Measurements from ENCODE around the gene GLRA2. TPM values are rescaled to one million over a fixed set of nuclear protein-coding genes. Genes with fewer than 3 reads are reported as not detected.

GLRA2 gene
- total and polyA plus RNA-seq, 2 donors (not counting 1 experiment from before 2014, with no cell fraction given) = not detected

DNA sequence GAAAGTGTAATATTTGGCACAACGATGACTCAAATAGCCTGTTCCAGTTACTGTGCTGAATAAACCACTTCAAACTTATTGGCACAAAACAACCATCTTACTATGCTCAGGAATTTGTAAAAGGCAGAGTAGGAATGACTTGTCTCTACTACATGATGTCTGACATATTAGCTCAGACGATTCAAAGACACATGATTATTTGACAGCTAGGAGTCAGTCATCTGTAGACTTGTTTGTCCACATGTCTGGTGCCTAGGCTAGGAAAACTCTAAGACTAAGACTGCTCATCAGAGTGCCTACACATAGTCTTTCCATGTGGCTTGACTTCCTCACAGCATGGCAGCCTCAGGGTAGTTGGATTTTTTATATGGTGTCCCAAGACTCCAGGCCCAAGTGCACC, 189.1 kb downstream of the GLRA2 start:
- CTCF ChIA-PET = no interaction called here

DNA sequence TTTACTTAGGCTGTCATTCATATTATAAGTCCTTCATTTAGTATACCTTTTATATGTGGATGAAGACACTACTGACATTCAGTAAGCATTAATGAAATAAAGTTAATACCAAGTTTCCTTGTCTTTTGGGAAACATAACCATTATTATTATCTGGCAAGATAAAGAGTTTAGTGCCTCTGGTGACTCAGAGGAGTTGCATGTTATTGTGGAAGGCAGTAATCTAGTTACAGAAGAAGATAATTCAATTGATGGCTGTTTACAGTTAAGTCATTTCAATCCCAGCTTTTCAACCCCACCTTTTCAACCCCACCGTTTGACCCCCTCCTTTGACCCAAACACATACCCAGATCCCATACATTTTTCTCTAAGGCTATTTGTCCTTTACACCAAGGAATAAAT, 199.7 kb downstream of the GLRA2 start:
- no peak overlapping the region for H2AFZ ChIP-seq (ENCODE audit: insufficient read depth, low read depth, low read length, poor library complexity, severe bottlenecking)
- WGBS (ENCODE audit: insufficient coverage) = no CpG with 5 or more reads among the region's 1 CpG
- H3K4me2 ChIP-seq (replicated peaks; ENCODE audit: low read depth, low read length, poor library complexity, severe bottlenecking) = no peak overlapping the region
- H3K27ac ChIP-seq (ENCODE audit: low read length in 2 of 2) = no peak overlapping the region
- H3K79me2 ChIP-seq (ENCODE audit: control insufficient read depth, insufficient read depth, low read length) = no peaks in the 10 kb centered on the region
- H3K9me3 ChIP-seq (ENCODE audit: control extremely low read depth in 1 of 3, control insufficient read depth in 2 of 3, insufficient read depth in 1 of 3, low read length in 2 of 3) = no peaks in the 10 kb centered on the region
- no peaks in the 10 kb centered on the region for H3K4me1 ChIP-seq (ENCODE audit: control insufficient read depth in 2 of 2, insufficient read depth in 2 of 2, low read length in 2 of 2)
- intact Hi-C loops (cut with micrococcal nuclease) = no loop called here
- POLR2A ChIA-PET = no interaction called here
- DNase-seq (no peak), ATAC-seq (ENCODE audit: low read depth) (no peak)
- H3K36me3 ChIP-seq (replicated peaks in 1 of 2; ENCODE audit: control extremely low read depth in 1 of 2, control insufficient read depth in 1 of 2, extremely low read depth in 1 of 2, insufficient read depth in 2 of 2, low read length in 1 of 2) = no peaks in the 10 kb centered on the region
- TF ChIP-seq, protein P1, sequence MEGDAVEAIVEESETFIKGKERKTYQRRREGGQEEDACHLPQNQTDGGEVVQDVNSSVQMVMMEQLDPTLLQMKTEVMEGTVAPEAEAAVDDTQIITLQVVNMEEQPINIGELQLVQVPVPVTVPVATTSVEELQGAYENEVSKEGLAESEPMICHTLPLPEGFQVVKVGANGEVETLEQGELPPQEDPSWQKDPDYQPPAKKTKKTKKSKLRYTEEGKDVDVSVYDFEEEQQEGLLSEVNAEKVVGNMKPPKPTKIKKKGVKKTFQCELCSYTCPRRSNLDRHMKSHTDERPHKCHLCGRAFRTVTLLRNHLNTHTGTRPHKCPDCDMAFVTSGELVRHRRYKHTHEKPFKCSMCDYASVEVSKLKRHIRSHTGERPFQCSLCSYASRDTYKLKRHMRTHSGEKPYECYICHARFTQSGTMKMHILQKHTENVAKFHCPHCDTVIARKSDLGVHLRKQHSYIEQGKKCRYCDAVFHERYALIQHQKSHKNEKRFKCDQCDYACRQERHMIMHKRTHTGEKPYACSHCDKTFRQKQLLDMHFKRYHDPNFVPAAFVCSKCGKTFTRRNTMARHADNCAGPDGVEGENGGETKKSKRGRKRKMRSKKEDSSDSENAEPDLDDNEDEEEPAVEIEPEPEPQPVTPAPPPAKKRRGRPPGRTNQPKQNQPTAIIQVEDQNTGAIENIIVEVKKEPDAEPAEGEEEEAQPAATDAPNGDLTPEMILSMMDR (IDR thresholded peaks at IDR 0.05) = no peak
- TF ChIP-seq EZH2 (IDR thresholded peaks at IDR 0.05; ENCODE audit: borderline replicate concordance, insufficient read depth, low read depth, low read length, poor library complexity, severe bottlenecking) = no peak
- CTCF ChIA-PET = no interaction called here
- no peak overlapping the region for H3K9ac ChIP-seq (ENCODE audit: low read length)
- Mint-ChIP-seq H3K9me3 (ENCODE audit: insufficient read depth) (no peaks in the 10 kb centered on the region), H3K27me3 (no peaks in the 10 kb centered on the region), H3K27ac (no peak overlapping the region), H3K4me3 (no peak overlapping the region), H3K4me1 (no peaks in the 10 kb centered on the region)
- H3K27me3 ChIP-seq (replicated peaks in 1 of 4; ENCODE audit: control extremely low read depth in 1 of 4, control insufficient read depth in 3 of 4, insufficient read depth in 4 of 4, low read length in 3 of 4) = no peaks in the 10 kb centered on the region
- no peaks in the 10 kb centered on the region for H4K20me1 ChIP-seq (ENCODE audit: control insufficient read depth, insufficient read depth, low read length, poor library complexity, severe bottlenecking)
- H3K4me3 ChIP-seq (ENCODE audit: control extremely low read depth in 1 of 5, extremely low read depth in 1 of 5, insufficient read depth in 1 of 5, low read depth in 2 of 5, low read length in 4 of 5) = no peak overlapping the region

More for the DNA sequence above, 189.1 kb downstream of the GLRA2 start:
- H3K9ac ChIP-seq (ENCODE audit: low read length) = no peak overlapping the region
- H3K27me3 ChIP-seq (replicated peaks in 1 of 4; ENCODE audit: control extremely low read depth in 1 of 4, control insufficient read depth in 3 of 4, insufficient read depth in 4 of 4, low read length in 3 of 4) = no peaks in the 10 kb centered on the region
- intact Hi-C loops (cut with micrococcal nuclease) = no loop called here
- no peaks in the 10 kb centered on the region for H4K20me1 ChIP-seq (ENCODE audit: control insufficient read depth, insufficient read depth, low read length, poor library complexity, severe bottlenecking)
- H3K4me3 Mint-ChIP-seq = no peak overlapping the region
- POLR2A ChIA-PET = no interaction called here
- H3K9me3 ChIP-seq (ENCODE audit: control extremely low read depth in 1 of 3, control insufficient read depth in 2 of 3, insufficient read depth in 1 of 3, low read length in 2 of 3) = no peaks in the 10 kb centered on the region
- no peaks in the 10 kb centered on the region for H3K27me3 Mint-ChIP-seq
- H3K4me3 ChIP-seq (ENCODE audit: control extremely low read depth in 1 of 5, extremely low read depth in 1 of 5, insufficient read depth in 1 of 5, low read depth in 2 of 5, low read length in 4 of 5) = no peak overlapping the region
- no peak overlapping the region for H3K27ac Mint-ChIP-seq
- no peaks in the 10 kb centered on the region for H3K79me2 ChIP-seq (ENCODE audit: control insufficient read depth, insufficient read depth, low read length)
- no peaks in the 10 kb centered on the region for H3K4me1 Mint-ChIP-seq
- H3K36me3 ChIP-seq (replicated peaks in 1 of 2; ENCODE audit: control extremely low read depth in 1 of 2, control insufficient read depth in 1 of 2, extremely low read depth in 1 of 2, insufficient read depth in 2 of 2, low read length in 1 of 2) = no peaks in the 10 kb centered on the region
- 100% methylated on average over 1 of the region's 2 CpGs for WGBS (ENCODE audit: insufficient coverage)
- TF ChIP-seq EZH2 (IDR thresholded peaks at IDR 0.05; ENCODE audit: borderline replicate concordance, insufficient read depth, low read depth, low read length, poor library complexity, severe bottlenecking) = no peak
- TF ChIP-seq, protein P1 (IDR thresholded peaks at IDR 0.05) = no peak
- H3K4me2 ChIP-seq (replicated peaks; ENCODE audit: low read depth, low read length, poor library complexity, severe bottlenecking) = no peak overlapping the region
- ATAC-seq (ENCODE audit: low read depth) (no peak), DNase-seq (no peak)
- no peaks in the 10 kb centered on the region for H3K4me1 ChIP-seq (ENCODE audit: control insufficient read depth in 2 of 2, insufficient read depth in 2 of 2, low read length in 2 of 2)
- H2AFZ ChIP-seq (ENCODE audit: insufficient read depth, low read depth, low read length, poor library complexity, severe bottlenecking) = no peak overlapping the region
- H3K9me3 Mint-ChIP-seq (ENCODE audit: insufficient read depth) = no peaks in the 10 kb centered on the region
- no peak overlapping the region for H3K27ac ChIP-seq (ENCODE audit: low read length in 2 of 2)
